PFSK-1 (cell line): ENCODE results near the gene ZNRF2.

ENCODE experiments used
- POLR2AphosphoS5 ChIP-seq: IDR thresholded peaks from 2 replicates; pipeline ENCODE4 v1.6.1; 2012; ENCODE audit warnings: low read depth, mild to moderate bottlenecking, control low read depth, low read length, moderate library complexity
- REST ChIP-seq, 2 experiments: IDR thresholded peaks; 2 replicates each; pipeline versions ENCODE4 v1.6.1 to v1.8.0; 2011 to 2012; ENCODE audit warnings: low read depth in 2 of 2, low read length in 2 of 2, control low read depth in 1 of 2, inconsistent platforms in 1 of 2, mild to moderate bottlenecking in 1 of 2, moderate library complexity in 1 of 2; ENCODE audit not compliant: insufficient read depth in 1 of 2
- TAF1 ChIP-seq: IDR thresholded peaks from 2 replicates; pipeline ENCODE4 v1.6.1; 2012; ENCODE audit warnings: low read length, control low read depth, borderline replicate concordance; ENCODE audit not compliant: insufficient read depth

DNA sequence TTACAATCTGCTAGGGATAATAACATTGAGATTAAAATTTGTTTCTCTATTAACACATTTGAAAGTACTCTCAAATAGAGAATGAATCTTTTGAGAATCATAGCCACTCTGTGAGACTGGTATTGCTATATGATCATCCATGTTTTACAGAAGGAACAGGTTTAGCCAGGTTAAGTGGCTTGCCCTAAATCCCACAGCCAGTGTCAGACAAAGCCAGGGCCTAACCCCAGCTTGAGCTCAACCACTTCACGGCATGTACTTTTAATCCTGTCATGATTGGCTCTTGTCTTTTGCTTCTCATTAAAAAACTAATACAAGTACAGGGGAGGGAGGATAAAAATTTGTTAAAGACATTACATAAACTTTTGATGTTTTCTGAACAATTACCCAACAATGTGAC, 3.8 kb upstream of the ZNRF2 start:
- TF ChIP-seq POLR2AphosphoS5: no peak
- no peak for TF ChIP-seq TAF1
- TF ChIP-seq REST (IDR thresholded peaks at IDR 0.05; ENCODE audit: insufficient read depth in 1 of 2, low read depth in 2 of 2, low read length in 2 of 2): no peak
